GM12878 (cell line): ENCODE measurements around the gene RNU6-1.

Experiments
- CHD4 ChIP-seq: fragments of 200-600 bp; sonication (generic); IDR thresholded peaks from 2 replicates; pipeline ENCODE4 v1.6.1; 2016; ENCODE audit warnings: mild to moderate bottlenecking
- TBL1XR1 ChIP-seq: IDR thresholded peaks from 2 replicates; pipeline ENCODE4 v1.6.1; 2012; ENCODE audit warnings: low read depth, low read length, improper control_type of control experiment
- TF ChIP-seq, protein P1 (sequence below), 3 experiments: IDR thresholded peaks in 2 of 3; conservative IDR thresholded peaks in 1 of 3; 2 replicates each; pipeline ENCODE4 v1.5.1; 2011; ENCODE audit warnings: low read depth in 3 of 3, low read length in 3 of 3, mild to moderate bottlenecking in 3 of 3, control low read depth in 2 of 3, moderate library complexity in 2 of 3, inconsistent platforms in 1 of 3, mixed read lengths in 1 of 3; ENCODE audit not compliant: control insufficient read depth in 2 of 3, insufficient read depth in 1 of 3; ENCODE audit errors: extremely low read depth in 1 of 3

GRCh38 chr15:67820992-67821783, 18.7 kb downstream of the RNU6-1 start:
- TF ChIP-seq, protein P1, sequence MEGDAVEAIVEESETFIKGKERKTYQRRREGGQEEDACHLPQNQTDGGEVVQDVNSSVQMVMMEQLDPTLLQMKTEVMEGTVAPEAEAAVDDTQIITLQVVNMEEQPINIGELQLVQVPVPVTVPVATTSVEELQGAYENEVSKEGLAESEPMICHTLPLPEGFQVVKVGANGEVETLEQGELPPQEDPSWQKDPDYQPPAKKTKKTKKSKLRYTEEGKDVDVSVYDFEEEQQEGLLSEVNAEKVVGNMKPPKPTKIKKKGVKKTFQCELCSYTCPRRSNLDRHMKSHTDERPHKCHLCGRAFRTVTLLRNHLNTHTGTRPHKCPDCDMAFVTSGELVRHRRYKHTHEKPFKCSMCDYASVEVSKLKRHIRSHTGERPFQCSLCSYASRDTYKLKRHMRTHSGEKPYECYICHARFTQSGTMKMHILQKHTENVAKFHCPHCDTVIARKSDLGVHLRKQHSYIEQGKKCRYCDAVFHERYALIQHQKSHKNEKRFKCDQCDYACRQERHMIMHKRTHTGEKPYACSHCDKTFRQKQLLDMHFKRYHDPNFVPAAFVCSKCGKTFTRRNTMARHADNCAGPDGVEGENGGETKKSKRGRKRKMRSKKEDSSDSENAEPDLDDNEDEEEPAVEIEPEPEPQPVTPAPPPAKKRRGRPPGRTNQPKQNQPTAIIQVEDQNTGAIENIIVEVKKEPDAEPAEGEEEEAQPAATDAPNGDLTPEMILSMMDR (IDR thresholded peaks at IDR 0.05 in 2 of 3, conservative IDR thresholded peaks at IDR 0.05 in 1 of 3; ENCODE audit: control insufficient read depth in 2 of 3, extremely low read depth in 1 of 3, insufficient read depth in 1 of 3, low read depth in 3 of 3, low read length in 3 of 3) = no peak
- TF ChIP-seq TBL1XR1 = no peak
- TF ChIP-seq CHD4 = no peak
